Activated T-cell treated with anti-CD3 and anti-CD28 coated beads, Interleukin-2, amount 50 U/mL, for 4 hours (primary cell): Measurements from ENCODE around the gene MAPKAP1. TPM values are rescaled to one million over a fixed set of nuclear protein-coding genes. Genes with fewer than 3 reads are reported as not detected.
A peak's percentile ranks its signal among the peaks of the same experiment; 100 is the strongest.
"Not testable (repeated sequence)": the region's sequence is repeated elsewhere in the genome, so short reads cannot be mapped to it uniquely, and the experiment has no call there.

ENCODE experiments used
- ATAC-seq, 2 donors: fragments of 200-7000 bp; cut with Tn5 transposase; one replicate each; pipeline ENCODE4 v1.10.0; 2021
- DNase-seq: peaks from one replicate; pipeline ENCODE4 v3.0.0-alpha.2; 2020
- H3K27me3 Mint-ChIP-seq: one replicate; pipeline ENCODE4 v1.8.0; 2021; ENCODE audit warnings: low read depth, mixed read lengths
- H3K36me3 Mint-ChIP-seq: one replicate; pipeline ENCODE4 v1.8.0; 2022; ENCODE audit warnings: mixed read lengths; ENCODE audit not compliant: insufficient read depth
- H3K4me1 Mint-ChIP-seq: one replicate; pipeline ENCODE4 v1.8.0; 2021; ENCODE audit warnings: low read depth, mixed read lengths
- H3K4me3 Mint-ChIP-seq: one replicate; pipeline ENCODE4 v1.8.0; 2021; ENCODE audit warnings: mild to moderate bottlenecking, moderate library complexity, mixed read lengths
- H3K9me3 Mint-ChIP-seq: one replicate; pipeline ENCODE4 v1.8.0; 2021; ENCODE audit warnings: mixed read lengths
- total RNA-seq, 3 donors: library from RNA; stranded (reverse); gene quantifications; one replicate each; pipeline ENCODE4 v1.2.1, GENCODE V29; 2021

MAPKAP1 gene
- total RNA-seq, 3 donors from 2014 or later = 89.8 to 108 (median 107) TPM

- Mint-ChIP-seq H3K4me1 (no peaks in the 10 kb centered on the region), H3K36me3 (peaks cover 30% of the 10 kb centered on the region), H3K4me3 (no peak overlapping the region), H3K27me3 (no peaks in the 10 kb centered on the region), H3K9me3 (peaks cover 6% of the 10 kb centered on the region)
- ATAC-seq (no peak), DNase-seq (no peak)
These were observed 132.7 kb downstream of the MAPKAP1 start for GRCh38 chr9:125574126-125574877.

- not testable (repeated sequence) for H3K27me3 Mint-ChIP-seq, H3K4me3 Mint-ChIP-seq, DNase-seq, H3K9me3 Mint-ChIP-seq, H3K4me1 Mint-ChIP-seq, ATAC-seq
- peaks cover 31% of the 10 kb centered on the region for H3K36me3 Mint-ChIP-seq
These were observed 134.5 kb downstream of the MAPKAP1 start for GRCh38 chr9:125572461-125572860.

- H3K36me3 Mint-ChIP-seq = peaks cover 31% of the 10 kb centered on the region
- not testable (repeated sequence) for ATAC-seq, H3K4me3 Mint-ChIP-seq, H3K27me3 Mint-ChIP-seq, H3K4me1 Mint-ChIP-seq, H3K9me3 Mint-ChIP-seq, DNase-seq
These were observed 135.2 kb downstream of the MAPKAP1 start for GRCh38 chr9:125571824-125572223.

GRCh38 chr9:125570246-125570645 is 136.8 kb downstream of the MAPKAP1 start:
- H3K27me3 Mint-ChIP-seq = no peaks in the 10 kb centered on the region
- DNase-seq (no peak), ATAC-seq (no peak)
- peaks cover 6% of the 10 kb centered on the region for H3K9me3 Mint-ChIP-seq
- no peak overlapping the region for H3K4me3 Mint-ChIP-seq
- H3K36me3 Mint-ChIP-seq = peaks cover 21% of the 10 kb centered on the region
- H3K4me1 Mint-ChIP-seq = peaks cover 3% of the 10 kb centered on the region

- no peak for ATAC-seq
- no peak for DNase-seq
- H3K36me3 Mint-ChIP-seq = peaks cover 17% of the 10 kb centered on the region
- H3K4me1 Mint-ChIP-seq = peaks cover 6% of the 10 kb centered on the region
- H3K27me3 Mint-ChIP-seq = no peaks in the 10 kb centered on the region
- H3K4me3 Mint-ChIP-seq = no peak overlapping the region
- peaks cover 5% of the 10 kb centered on the region for H3K9me3 Mint-ChIP-seq
These were observed 138.4 kb downstream of the MAPKAP1 start for GRCh38 chr9:125568621-125569020.

- not testable (repeated sequence) for ATAC-seq
- H3K4me1 Mint-ChIP-seq = peaks cover 17% of the 10 kb centered on the region
These were observed 141.0 kb downstream of the MAPKAP1 start for GRCh38 chr9:125566051-125566450.

GRCh38 chr9:125565126-125565525 is 141.9 kb downstream of the MAPKAP1 start:
- Mint-ChIP-seq H3K4me3 (no peak overlapping the region), H3K9me3 (no peaks in the 10 kb centered on the region), H3K27me3 (no peaks in the 10 kb centered on the region), H3K4me1 (peaks cover 17% of the 10 kb centered on the region), H3K36me3 (peaks cover 11% of the 10 kb centered on the region)
- ATAC-seq = no peak
- no peak for DNase-seq

More at GRCh38 chr9:125566051-125566450, 141.0 kb downstream of the MAPKAP1 start:
- not testable (repeated sequence) for H3K9me3 Mint-ChIP-seq, H3K27me3 Mint-ChIP-seq, H3K4me3 Mint-ChIP-seq, DNase-seq
- peaks cover 11% of the 10 kb centered on the region for H3K36me3 Mint-ChIP-seq

GRCh38 chr9:125564631-125565030 is 142.4 kb downstream of the MAPKAP1 start:
- ATAC-seq (no peak), DNase-seq (no peak)
- peaks cover 17% of the 10 kb centered on the region for H3K4me1 Mint-ChIP-seq
- H3K27me3 Mint-ChIP-seq = no peaks in the 10 kb centered on the region
- H3K9me3 Mint-ChIP-seq = no peaks in the 10 kb centered on the region
- no peak overlapping the region for H3K4me3 Mint-ChIP-seq
- H3K36me3 Mint-ChIP-seq = peaks cover 11% of the 10 kb centered on the region

GRCh38 chr9:125561509-125562148 is 145.4 kb downstream of the MAPKAP1 start:
- Mint-ChIP-seq H3K27me3 (no peaks in the 10 kb centered on the region), H3K36me3 (peaks cover 11% of the 10 kb centered on the region), H3K4me3 (no peak overlapping the region), H3K4me1 (peaks cover 15% of the 10 kb centered on the region), H3K9me3 (no peaks in the 10 kb centered on the region)
- peak; percentile 46 to 76 for ATAC-seq
- DNase-seq = no peak

GRCh38 chr9:125559894-125560293 is 147.1 kb downstream of the MAPKAP1 start:
- DNase-seq = no peak
- Mint-ChIP-seq H3K9me3 (no peaks in the 10 kb centered on the region), H3K4me3 (no peak overlapping the region), H3K4me1 (peaks cover 15% of the 10 kb centered on the region), H3K36me3 (peaks cover 15% of the 10 kb centered on the region), H3K27me3 (no peaks in the 10 kb centered on the region)
- no peak for ATAC-seq

GRCh38 chr9:125559194-125559593 is 147.8 kb downstream of the MAPKAP1 start:
- Mint-ChIP-seq H3K9me3 (no peaks in the 10 kb centered on the region), H3K4me1 (peaks cover 11% of the 10 kb centered on the region), H3K4me3 (no peak overlapping the region), H3K36me3 (peaks cover 11% of the 10 kb centered on the region), H3K27me3 (no peaks in the 10 kb centered on the region)
- DNase-seq (no peak), ATAC-seq (no peak)

- DNase-seq = peak; percentile 36
- Mint-ChIP-seq H3K4me1 (peaks cover 11% of the 10 kb centered on the region), H3K9me3 (no peaks in the 10 kb centered on the region), H3K36me3 (peaks cover 11% of the 10 kb centered on the region), H3K4me3 (no peak overlapping the region), H3K27me3 (no peaks in the 10 kb centered on the region)
- peak; percentile 64 to 76 for ATAC-seq
These were observed 148.4 kb downstream of the MAPKAP1 start for GRCh38 chr9:125558453-125559092.

- H3K36me3 Mint-ChIP-seq = peaks cover 11% of the 10 kb centered on the region
- DNase-seq = no peak
- H3K4me1 Mint-ChIP-seq = no peaks in the 10 kb centered on the region
- no peaks in the 10 kb centered on the region for H3K9me3 Mint-ChIP-seq
- no peaks in the 10 kb centered on the region for H3K27me3 Mint-ChIP-seq
- H3K4me3 Mint-ChIP-seq = no peak overlapping the region
- ATAC-seq = no peak
These were observed 150.8 kb downstream of the MAPKAP1 start for GRCh38 chr9:125556046-125556721.

- Mint-ChIP-seq H3K9me3 (no peaks in the 10 kb centered on the region), H3K36me3 (peaks cover 11% of the 10 kb centered on the region), H3K4me1 (no peaks in the 10 kb centered on the region), H3K27me3 (no peaks in the 10 kb centered on the region), H3K4me3 (no peak overlapping the region)
- DNase-seq = no peak
- no peak for ATAC-seq
These were observed 152.3 kb downstream of the MAPKAP1 start for GRCh38 chr9:125554726-125555125.
